ENCODE measurements around the gene FSCN2. TPM values are rescaled to one million over a fixed set of nuclear protein-coding genes. Genes with fewer than 3 reads are reported as not detected.
A peak's percentile ranks its signal among the peaks of the same experiment; 100 is the strongest.

The FSCN2 gene
- total RNA-seq, 1 experiment from 2014 or later = 2.9 TPM

GRCh38 chr17:81508639-81509206, 19.5 kb upstream of the FSCN2 start:
- Mint-ChIP-seq H3K9me3 (ENCODE audit: unreplicated experiment) (no peaks in the 10 kb centered on the region), H3K4me1 (ENCODE audit: low read depth, unreplicated experiment) (peaks cover 26% of the 10 kb centered on the region), H3K27ac (ENCODE audit: unreplicated experiment) (peak overlapping the region; percentile 77), H3K27me3 (ENCODE audit: insufficient read depth, unreplicated experiment) (no peaks in the 10 kb centered on the region), H3K4me3 (ENCODE audit: unreplicated experiment) (peak overlapping the region; percentile 92), H3K36me3 (ENCODE audit: insufficient read depth, unreplicated experiment) (peaks cover 83% of the 10 kb centered on the region)
- POLR2A ChIA-PET = interaction anchor here (0.6 to 1.3 kb wide), 12 partner anchors 9 to 352 kb away, joined by 3 to 8 read pairs (median 4); partner anchors contain the start of genes BAHCC1, CEP131 and NDUFAF8
- Histone ChIP-seq H3K4me1 (peaks cover 22% of the 10 kb centered on the region), H3K27me3 (replicated peaks; ENCODE audit: control insufficient read depth, insufficient read depth, low read length) (no peaks in the 10 kb centered on the region), H3K4me3 (ENCODE audit: low read depth, low read length) (no peak overlapping the region), H3K36me3 (ENCODE audit: control insufficient read depth, insufficient read depth, low read length) (peaks cover 14% of the 10 kb centered on the region), H3K9me3 (no peaks in the 10 kb centered on the region)
- BruUV-seq (replicated peaks) = no TSS peak
- DNase-seq = peak in 1 of 2 experiments; percentile 62
- TF ChIP-seq, protein P1, sequence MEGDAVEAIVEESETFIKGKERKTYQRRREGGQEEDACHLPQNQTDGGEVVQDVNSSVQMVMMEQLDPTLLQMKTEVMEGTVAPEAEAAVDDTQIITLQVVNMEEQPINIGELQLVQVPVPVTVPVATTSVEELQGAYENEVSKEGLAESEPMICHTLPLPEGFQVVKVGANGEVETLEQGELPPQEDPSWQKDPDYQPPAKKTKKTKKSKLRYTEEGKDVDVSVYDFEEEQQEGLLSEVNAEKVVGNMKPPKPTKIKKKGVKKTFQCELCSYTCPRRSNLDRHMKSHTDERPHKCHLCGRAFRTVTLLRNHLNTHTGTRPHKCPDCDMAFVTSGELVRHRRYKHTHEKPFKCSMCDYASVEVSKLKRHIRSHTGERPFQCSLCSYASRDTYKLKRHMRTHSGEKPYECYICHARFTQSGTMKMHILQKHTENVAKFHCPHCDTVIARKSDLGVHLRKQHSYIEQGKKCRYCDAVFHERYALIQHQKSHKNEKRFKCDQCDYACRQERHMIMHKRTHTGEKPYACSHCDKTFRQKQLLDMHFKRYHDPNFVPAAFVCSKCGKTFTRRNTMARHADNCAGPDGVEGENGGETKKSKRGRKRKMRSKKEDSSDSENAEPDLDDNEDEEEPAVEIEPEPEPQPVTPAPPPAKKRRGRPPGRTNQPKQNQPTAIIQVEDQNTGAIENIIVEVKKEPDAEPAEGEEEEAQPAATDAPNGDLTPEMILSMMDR (IDR thresholded peaks at IDR 0.05; ENCODE audit: insufficient read depth in 1 of 2, low read depth in 1 of 2, low read length in 1 of 2, severe bottlenecking in 1 of 2, unreplicated experiment in 1 of 2) = no peak
- intact Hi-C loops (cut with micrococcal nuclease; ENCODE audit: unreplicated experiment) = no loop called here
- CTCF ChIA-PET = interaction anchor here (0.7 to 1.0 kb wide), 2 partner anchors 24 to 113 kb away, joined by 3 to 4 read pairs; partner anchors contain the start of gene BAHCC1

DNA sequence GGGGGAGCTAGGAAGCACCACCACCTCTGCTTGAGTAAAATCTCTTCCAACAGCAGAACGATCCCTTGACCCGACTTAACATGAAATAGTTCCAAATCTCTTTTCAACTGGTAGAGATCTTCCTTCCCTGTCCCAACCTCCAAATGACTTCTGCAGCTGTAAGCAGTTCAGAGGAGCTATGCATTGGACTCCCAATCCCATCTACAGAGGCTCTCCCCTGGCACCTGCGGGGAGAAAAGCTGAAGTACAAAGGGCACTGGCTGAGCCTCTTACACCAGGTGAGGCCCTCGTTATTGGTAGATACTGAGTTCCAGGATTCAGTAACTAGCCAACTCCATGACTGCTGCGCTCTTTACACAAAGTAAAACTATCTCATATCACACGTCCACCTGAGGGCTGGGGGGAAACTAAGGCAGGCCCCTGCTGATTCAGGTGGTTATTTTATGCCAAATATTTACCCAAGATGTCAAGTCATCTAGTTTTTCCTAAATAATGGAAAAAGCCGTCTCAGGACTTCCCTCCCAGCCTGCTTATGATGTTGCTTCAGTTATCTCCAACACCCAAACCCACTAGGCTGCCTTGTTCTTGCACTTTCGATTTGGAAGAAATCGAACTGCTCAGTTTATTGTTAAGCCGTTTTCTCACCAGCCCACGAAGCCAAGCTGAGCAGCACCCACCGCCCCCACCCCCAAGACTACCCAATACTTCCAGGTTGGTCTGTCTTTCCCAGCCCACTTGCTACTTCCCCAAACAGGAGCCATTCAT, 18.8 kb upstream of the FSCN2 start:
- no peaks in the 10 kb centered on the region for H3K9me3 Mint-ChIP-seq (ENCODE audit: unreplicated experiment)
- no TSS peak for BruUV-seq (replicated peaks)
- TF ChIP-seq, protein P1 (IDR thresholded peaks at IDR 0.05; ENCODE audit: insufficient read depth in 1 of 2, low read depth in 1 of 2, low read length in 1 of 2, severe bottlenecking in 1 of 2, unreplicated experiment in 1 of 2) = no peak
- peaks cover 26% of the 10 kb centered on the region for H3K4me1 Mint-ChIP-seq (ENCODE audit: low read depth, unreplicated experiment)
- peaks cover 89% of the 10 kb centered on the region for H3K36me3 Mint-ChIP-seq (ENCODE audit: insufficient read depth, unreplicated experiment)
- CTCF ChIA-PET = interaction anchor here (0.6 to 1.0 kb wide), 2 partner anchors 25 to 200 kb away, joined by 3 to 4 read pairs; no protein-coding TSS in a partner anchor
- Histone ChIP-seq H3K4me3 (ENCODE audit: low read depth, low read length) (no peak overlapping the region; the same call in 1 of the 2 replicates), H3K27me3 (replicated peaks; ENCODE audit: control insufficient read depth, insufficient read depth, low read length) (no peaks in the 10 kb centered on the region), H3K9me3 (no peaks in the 10 kb centered on the region), H3K4me1 (peaks cover 22% of the 10 kb centered on the region), H3K36me3 (ENCODE audit: control insufficient read depth, insufficient read depth, low read length) (peaks cover 14% of the 10 kb centered on the region)
- POLR2A ChIA-PET = interaction anchor here (0.6 to 1.3 kb wide), 8 partner anchors 9 to 352 kb away, joined by 3 to 8 read pairs (median 4); partner anchors contain the start of genes BAHCC1 and CEP131
- H3K4me3 Mint-ChIP-seq (ENCODE audit: unreplicated experiment) = peak overlapping the region; percentile 92
- DNase-seq = peak in 1 of 2 experiments; percentile 67
- intact Hi-C loops (cut with micrococcal nuclease; ENCODE audit: unreplicated experiment) = no loop called here
- H3K27me3 Mint-ChIP-seq (ENCODE audit: insufficient read depth, unreplicated experiment) = no peaks in the 10 kb centered on the region
- H3K27ac Mint-ChIP-seq (ENCODE audit: unreplicated experiment) = peak overlapping the region; percentile 77
